GM18508 (cell line): ENCODE results near the gene SPSB1.

ENCODE experiments used
- ATAC-seq: cut with Tn5 transposase; IDR thresholded peaks from one replicate; pipeline ENCODE4 v1.9.1; 2021; ENCODE audit warnings: moderate number of reproducible peaks; ENCODE audit not compliant: insufficient read depth, unreplicated experiment

The SPSB1 gene

GRCh38 chr1:9340172-9340854, 47.6 kb downstream of the SPSB1 start:
- no peak for ATAC-seq

GRCh38 chr1:9340864-9341263, 48.2 kb downstream of the SPSB1 start:
- ATAC-seq: no peak

GRCh38 chr1:9341301-9341845, 48.7 kb downstream of the SPSB1 start:
- ATAC-seq: no peak

GRCh38 chr1:9343269-9343668, 50.6 kb downstream of the SPSB1 start:
- no peak for ATAC-seq

GRCh38 chr1:9344426-9345200, 51.9 kb downstream of the SPSB1 start:
- ATAC-seq: no peak

- no peak for ATAC-seq
Measured at GRCh38 chr1:9345471-9345870, 52.8 kb downstream of the SPSB1 start.

GRCh38 chr1:9345922-9346321, 53.2 kb downstream of the SPSB1 start:
- ATAC-seq: no peak

- ATAC-seq: no peak
Measured at GRCh38 chr1:9346566-9346965, 53.9 kb downstream of the SPSB1 start.

GRCh38 chr1:9347095-9347850, 54.6 kb downstream of the SPSB1 start:
- ATAC-seq: no peak

- ATAC-seq: no peak
Measured at GRCh38 chr1:9349331-9349851, 56.7 kb downstream of the SPSB1 start.

GRCh38 chr1:9350013-9350908, 57.6 kb downstream of the SPSB1 start:
- ATAC-seq: no peak

GRCh38 chr1:9350960-9351359, 58.3 kb downstream of the SPSB1 start:
- no peak for ATAC-seq

GRCh38 chr1:9351654-9352271, 59.1 kb downstream of the SPSB1 start:
- no peak for ATAC-seq

GRCh38 chr1:9352377-9353134, 59.9 kb downstream of the SPSB1 start:
- no peak for ATAC-seq

- ATAC-seq: no peak
Measured at GRCh38 chr1:9355503-9355902, 62.8 kb downstream of the SPSB1 start.

- no peak for ATAC-seq
Measured at GRCh38 chr1:9356021-9356420, 63.3 kb downstream of the SPSB1 start.

GRCh38 chr1:9356829-9357466, 64.3 kb downstream of the SPSB1 start:
- ATAC-seq: no peak

GRCh38 chr1:9357958-9358357, 65.3 kb downstream of the SPSB1 start:
- no peak for ATAC-seq
